SH-SY5Y (cell line): ENCODE data around the gene KLHL13.

Source experiments
- GATA2 ChIP-seq: IDR thresholded peaks from 2 replicates; pipeline ENCODE4 v1.6.1; 2011; ENCODE audit warnings: mild to moderate bottlenecking, low read depth, low read length
- GATA3 ChIP-seq: IDR thresholded peaks from 2 replicates; pipeline ENCODE4 v1.6.1; 2011; ENCODE audit warnings: low read depth, mild to moderate bottlenecking, low read length, moderate library complexity

DNA sequence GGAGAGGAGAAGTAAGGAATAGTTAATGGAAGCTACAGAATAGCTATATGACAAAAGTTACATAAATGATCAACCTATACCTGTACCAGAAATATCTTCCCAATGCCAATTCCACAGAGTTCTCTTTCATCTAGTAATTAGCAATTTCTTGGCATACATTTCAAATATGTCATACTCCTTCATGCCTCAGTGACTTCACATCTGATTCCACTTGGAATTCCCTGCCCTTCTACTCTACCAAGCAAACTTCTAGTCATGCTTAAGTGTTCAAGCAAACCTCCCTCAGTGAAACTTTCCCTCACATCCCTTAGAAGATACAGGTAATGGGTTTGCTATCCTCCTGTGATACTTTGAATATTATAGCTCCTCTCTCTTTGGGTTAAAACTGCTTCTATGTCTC, 127.1 kb downstream of the KLHL13 start:
- TF ChIP-seq GATA3 (no peak), GATA2 (no peak)
